Stimulated activated CD8-positive, alpha-beta memory T cell treated with anti-CD3 and anti-CD28 coated beads, Interleukin-15, amount 100 ng/mL, for 24 hours (primary cell): Measurements from ENCODE around the gene SET.
"Not testable (repeated sequence)": the region's sequence is repeated elsewhere in the genome, so short reads cannot be mapped to it uniquely, and the experiment has no call there.

Experiments used
- DNase-seq: peaks from one replicate; pipeline ENCODE4 v3.0.0-alpha.2; 2020; ENCODE audit warnings: low read depth

Gene SET, protein sequence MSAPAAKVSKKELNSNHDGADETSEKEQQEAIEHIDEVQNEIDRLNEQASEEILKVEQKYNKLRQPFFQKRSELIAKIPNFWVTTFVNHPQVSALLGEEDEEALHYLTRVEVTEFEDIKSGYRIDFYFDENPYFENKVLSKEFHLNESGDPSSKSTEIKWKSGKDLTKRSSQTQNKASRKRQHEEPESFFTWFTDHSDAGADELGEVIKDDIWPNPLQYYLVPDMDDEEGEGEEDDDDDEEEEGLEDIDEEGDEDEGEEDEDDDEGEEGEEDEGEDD

DNA sequence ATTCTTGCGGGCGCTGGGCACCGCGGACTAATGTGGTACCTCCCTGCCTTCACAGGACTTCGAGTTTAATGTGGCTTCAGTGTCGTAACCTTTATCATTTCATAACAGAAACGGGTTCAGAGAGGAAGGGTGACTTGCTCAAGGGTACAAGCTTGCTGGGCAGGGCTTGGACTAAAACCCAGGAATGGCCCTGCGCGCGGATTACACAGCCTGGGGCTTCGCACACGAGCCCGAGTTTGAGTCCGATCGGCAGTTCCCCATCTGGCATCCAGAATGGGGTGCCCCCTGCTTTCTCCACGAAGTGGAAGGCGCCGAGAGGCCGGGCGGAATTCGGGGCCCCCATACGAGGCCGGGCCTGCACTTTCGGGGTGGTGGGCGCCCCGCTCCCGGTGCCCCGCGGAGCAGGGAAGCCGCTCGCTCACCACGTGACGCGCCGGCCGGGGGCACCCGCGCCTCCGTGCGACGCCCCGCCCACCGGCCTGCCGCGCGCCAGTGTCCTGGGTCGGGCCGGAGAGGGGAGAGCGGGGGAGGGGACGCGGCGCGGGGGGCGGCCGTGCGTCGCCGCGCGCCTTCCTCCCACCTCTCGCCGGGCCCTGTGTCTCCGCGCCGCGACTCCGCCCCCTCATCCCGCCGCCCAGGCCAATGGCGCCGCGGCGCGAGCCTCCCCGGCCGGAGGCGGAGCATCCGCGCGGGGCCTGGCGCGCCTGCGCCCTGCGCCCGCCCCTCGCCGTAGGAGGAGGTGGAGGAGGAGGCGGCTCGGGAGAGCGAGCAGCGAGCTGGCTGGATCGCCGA, at the start of gene SET:
Gene SET, plus strand, starts transcription at position 722 of the 792 bp plus-strand sequence. CDS start 361 bp downstream, outside the sequence.
- DNase-seq, result peak; percentile 84

DNA sequence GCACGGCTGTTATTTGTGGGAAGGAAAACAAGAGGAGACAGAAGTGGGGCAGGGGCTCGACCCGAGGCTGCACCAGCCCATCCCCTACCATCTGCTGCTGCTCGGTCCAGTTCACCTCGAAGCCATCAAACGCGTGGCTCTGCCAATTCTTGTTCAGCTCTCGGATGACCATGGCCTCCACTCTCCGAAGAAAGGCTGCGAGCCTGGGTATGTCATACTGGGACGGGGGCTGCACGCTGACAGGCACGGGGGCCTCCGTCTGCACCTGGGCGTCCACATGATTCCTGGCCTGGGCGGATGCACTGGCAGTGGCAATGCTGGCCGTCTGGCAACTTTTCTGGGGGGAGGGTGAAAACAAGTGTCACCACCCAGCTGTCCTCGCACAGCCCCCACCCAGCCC, 48.4 kb upstream of the SET start:
- no peak for DNase-seq

DNA sequence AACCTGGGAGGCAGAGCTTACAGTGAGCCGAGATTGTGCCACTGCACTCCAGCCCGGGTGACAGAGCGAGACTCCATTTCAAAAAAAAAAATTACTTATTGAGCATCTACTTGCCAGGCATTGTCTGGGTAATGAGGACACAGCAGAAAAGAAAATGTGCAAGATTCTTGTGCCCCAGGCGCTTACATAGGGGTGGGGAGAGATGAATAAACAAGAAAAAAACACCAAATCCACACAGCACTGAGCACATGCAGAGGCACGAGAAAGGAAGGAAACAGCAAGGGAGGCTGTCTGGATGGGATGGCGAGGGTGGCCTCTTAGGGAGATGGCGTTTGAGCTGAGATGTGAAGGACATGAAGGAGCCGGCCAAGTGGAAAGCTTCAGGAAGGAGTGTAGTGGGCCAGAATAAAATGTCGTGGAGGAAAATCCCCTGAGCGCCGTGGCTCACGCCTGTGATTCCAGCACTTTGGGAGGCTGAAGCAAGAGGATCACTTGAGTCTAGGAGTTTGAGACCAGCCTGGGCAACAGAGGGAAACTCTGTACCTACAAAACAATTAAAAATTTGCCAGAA, 46.3 kb upstream of the SET start:
- DNase-seq, result no peak

DNA sequence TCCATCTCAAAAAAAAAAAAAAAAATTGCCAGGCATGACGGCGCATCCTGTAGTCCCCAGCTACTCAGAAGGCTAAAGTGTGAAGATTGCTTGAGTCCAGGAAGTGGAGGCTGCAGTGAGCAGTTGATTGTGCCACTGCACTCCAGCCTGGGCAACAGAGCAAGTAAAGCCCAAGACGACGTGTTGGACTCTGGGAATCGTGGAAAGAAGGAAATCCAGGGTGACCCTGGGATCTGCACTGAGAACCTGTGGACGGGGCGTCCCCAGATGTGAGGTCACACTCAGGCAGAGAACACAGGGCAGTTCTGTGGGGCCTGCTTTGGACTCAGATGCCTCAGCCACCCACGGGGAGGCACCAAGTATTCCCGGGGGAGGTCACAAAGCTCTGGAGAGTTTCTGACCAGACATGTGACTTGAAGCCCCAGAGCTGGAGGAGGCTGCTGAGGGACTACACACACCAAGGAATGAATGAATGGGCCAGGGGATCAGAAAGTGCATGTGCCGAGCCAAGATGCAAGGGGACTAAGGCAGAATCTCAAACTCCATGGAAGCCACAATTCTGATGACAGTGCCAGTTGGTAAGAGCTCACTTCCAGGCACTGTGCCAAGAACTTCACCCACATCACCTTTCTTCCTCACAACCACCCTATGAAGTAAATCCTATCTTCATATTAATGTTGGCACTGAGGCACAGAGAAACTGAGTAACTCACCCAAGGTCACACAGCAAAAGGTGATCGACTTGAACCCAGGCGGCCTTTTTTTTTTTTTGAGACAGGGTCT, 45.3 kb upstream of the SET start:
- DNase-seq, result no peak

DNA sequence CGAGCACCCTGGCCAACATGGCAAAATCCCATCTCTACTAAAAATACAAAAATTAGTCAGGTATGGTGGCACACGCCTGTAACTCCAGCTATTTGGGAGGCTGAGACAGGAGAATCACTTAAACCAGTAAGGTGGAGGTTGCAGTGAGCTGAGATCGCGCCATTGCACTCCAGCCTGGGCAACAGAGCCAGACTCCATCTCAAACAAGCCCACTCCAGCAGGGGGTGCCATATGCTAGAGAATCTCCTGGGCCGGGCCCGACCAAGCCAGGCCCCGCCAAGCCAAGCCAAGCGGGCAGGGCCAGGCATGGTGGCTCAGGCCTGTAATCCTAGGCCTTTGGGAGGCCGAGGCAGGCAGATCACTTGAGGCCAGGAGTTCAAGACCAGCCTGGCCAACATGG, 40.8 kb upstream of the SET start:
- DNase-seq, result peak; percentile 21

DNA sequence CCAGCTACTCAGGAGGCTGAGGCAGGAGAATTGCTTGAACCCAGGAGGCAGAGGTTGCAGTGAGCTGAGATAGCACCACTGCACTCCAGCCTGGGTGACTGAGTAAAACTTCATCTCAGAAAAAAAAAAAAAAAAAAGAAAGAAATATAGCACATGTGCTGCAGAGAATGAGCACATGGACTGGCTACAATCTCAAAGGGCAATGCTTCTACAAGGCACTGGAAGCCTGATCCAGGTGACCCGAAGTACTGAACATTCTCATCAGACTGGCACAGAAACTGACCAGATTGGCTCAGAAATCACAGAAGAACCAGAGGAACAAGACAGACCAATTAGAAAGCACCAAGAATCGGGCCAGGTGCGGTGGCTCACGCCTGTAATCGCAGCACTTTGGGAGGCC, 37.2 kb upstream of the SET start:
- DNase-seq, result no peak

DNA sequence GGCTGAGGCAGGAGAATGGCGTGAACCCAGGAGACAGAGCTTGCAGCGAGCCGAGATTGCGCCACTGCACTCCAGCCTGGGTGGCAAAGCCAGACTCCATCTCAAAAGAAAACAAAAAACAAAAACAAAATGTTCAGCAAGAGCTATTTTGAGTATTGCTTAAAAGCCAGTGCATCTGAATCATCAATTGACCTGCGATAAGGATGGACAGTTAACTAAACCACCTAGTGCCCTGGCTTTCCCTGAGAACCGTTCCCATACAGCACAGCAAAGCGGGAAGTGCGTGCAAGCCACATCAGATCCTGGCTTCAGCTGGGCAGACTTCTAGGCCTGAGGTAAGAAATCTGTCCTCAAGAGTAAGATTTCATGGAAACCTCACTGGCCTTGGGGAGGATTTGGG, 35.1 kb upstream of the SET start:
- DNase-seq, result no peak

DNA sequence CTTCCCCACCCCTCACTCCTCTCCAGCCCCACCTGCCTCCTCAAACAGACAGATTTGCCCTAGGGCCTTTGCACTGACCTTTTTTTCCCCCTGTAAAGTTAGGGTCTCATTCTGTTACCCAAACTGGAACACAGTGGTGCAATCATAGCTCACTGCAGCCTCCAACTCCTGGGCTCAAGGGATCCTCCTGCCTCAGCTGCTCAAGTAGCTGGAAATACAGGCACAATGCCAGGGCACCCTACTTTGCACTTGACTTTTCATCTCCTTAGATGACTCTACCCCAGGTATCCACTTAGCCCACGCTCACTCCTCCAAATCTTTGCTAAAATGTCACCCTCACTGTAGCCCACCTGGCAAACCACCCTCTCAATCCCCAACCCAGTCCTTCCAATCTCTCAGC, 34.5 kb upstream of the SET start:
- no peak for DNase-seq

DNA sequence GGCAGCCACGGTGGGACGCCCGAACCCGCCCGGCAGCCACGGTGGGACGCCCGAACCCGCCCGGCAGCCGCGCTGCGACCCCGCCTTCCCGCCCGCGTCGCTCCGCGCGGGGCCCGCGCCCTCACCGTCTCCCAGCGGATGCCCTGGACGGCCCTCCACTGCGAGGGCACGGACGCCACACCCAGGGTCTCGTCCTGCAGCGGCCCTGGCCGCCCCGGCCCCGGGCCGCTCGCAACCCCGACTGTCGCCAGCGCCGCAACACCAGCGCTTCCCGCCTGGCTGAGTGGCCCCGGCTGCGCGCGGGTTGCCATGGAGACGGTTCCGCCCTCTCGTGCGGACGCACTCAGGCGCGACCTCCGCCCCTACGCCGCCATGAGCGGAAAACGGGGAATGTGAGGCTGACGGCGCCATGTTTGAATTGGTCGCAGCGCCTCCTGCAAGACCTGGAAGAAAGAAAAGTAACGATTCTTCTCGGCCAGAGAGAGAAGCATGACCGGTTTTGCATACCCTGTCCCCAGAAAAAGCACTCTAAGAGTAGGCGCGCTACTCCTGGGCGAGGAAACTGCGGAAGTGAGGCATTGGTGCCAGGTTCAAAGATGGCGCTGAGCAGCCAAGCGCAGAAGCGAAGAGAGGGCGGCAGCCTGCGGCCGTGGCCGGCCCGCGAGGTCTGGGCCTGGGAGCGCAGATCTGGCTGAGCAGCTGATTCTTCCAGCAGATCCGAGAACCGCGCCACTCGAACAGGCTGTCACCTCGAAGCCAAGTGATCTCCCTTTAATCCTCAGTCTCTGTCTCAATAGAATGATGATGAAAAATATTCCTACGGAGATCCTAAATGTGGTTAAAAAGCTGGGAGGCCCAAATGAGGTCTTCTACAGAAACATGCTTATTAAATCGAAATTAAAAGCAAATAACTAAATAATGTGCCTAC, 32.3 kb upstream of the SET start, which contains the start of gene DYNC2I2:
Gene DYNC2I2, minus strand, starts transcription at position 432 of the 928 bp plus-strand sequence. Its CDS starts 121 bp downstream, at position 311.
- DNase-seq, result peak; percentile 96

DNA sequence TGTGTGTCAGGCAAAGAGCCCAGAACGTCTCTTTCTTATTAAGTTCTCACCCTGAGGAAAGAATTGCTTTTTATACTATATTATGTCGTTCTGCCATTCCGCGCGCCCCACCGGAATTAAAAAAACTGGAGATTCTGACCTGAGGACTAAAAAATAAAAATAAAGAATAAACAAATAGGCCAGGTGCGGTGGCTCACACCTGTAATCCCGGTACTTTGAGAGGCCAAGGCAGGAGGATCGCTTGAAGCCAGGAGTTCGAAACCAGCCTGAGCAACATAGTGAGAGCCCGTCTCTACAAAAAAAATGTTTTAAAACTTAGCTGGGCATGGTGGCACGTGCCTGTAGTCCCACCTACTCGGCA, 31.7 kb upstream of the SET start:
- DNase-seq, result no peak

DNA sequence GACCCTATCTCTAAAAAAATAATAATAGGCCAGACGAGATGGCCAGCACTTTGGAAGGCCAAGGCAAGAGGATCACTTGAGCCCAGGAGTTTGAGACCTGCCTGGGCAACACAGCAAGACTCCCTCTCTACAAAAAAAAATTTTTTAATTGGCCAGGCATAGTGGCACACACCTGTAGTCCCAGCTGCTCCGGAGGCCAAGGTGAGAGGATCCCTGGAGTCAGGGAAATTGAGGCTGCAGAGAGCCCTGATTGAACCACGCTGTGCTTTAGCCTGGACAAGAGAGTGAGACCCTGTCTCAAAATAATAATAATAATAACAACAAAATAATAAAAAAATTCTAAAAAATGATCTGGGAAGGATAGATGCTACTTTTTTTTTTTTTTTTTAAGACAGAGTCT, 31.2 kb upstream of the SET start:
- DNase-seq, result no peak

DNA sequence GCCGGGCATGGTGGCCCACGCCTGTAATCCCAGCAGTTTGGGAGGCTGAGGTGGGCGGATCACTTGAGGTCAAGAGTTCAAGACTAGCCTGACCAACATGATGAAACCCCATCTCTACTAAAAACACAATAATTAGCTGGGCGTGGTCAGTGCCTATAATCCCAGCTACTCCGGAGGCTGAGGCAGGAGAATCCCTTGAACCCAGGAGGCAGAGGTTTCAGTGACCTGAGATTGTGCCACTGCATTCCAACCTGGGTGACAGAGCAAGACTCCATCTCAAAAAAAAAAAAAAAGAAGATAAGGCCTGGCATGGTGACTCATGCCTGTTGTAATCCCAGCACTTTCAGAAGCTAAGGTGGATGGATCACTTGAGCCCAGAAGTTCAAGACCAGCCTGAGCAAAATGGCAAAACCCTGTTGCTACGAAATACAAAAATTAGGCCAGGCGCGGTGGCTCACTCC, 22.5 kb upstream of the SET start:
- DNase-seq, result not testable (repeated sequence)

DNA sequence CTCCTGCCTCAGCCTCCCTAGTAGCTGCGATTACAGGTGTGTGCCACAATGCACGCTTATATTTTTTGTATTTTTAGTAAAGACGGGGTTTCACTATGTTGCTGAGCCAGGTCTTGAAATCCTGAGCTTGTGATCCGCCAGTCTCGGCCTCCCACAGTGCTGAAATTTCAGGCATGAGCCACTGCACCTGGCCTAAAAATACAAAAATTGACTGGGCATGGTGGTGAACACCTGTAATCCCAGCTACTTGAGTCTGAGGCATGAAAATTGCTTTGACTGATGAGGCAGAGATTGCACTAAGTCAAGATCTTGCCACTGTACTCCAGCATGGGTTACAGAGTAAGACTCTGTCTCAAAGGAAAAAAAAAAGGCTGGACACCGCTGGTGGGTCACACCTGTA, 19.2 kb upstream of the SET start:
- DNase-seq, result no peak

DNA sequence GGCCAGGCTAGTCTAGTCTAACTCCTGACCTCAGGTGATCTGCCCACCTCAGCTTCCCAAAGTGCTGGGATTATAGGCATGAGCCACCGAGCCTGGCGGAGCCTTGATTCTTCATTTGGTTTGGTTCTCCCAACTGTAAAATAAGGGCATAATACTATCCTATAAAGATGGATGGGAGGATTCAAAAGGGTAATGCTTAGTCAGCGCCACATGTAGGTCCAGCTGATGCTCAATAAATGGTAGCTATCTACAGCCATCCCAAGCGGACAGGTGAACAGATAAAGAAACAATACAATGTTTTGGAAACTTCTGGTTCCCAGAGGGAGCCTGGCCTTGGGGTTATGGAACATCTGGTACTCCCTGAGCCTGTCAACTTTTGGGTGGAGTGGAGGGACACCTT, 13.6 kb upstream of the SET start:
- no peak for DNase-seq

DNA sequence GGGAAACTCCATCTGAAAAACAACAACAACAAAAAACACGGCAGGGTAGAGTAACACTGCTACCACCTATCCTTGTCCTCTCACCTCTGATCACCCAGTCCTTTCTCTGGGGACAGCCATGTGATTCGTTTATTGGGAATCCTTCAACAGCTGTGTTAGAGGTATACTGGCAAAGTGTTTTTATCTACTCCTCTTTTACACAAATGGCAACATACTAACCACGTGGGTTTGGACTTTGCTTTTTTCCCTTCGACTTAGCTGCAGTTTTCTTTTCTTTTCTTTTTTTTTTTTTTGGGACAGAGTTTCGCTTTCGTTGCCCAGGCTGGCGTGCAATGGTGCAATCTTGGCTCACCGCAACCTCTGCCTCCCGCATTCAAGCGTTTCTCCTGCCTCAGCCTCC, 11.2 kb upstream of the SET start:
- no peak for DNase-seq

DNA sequence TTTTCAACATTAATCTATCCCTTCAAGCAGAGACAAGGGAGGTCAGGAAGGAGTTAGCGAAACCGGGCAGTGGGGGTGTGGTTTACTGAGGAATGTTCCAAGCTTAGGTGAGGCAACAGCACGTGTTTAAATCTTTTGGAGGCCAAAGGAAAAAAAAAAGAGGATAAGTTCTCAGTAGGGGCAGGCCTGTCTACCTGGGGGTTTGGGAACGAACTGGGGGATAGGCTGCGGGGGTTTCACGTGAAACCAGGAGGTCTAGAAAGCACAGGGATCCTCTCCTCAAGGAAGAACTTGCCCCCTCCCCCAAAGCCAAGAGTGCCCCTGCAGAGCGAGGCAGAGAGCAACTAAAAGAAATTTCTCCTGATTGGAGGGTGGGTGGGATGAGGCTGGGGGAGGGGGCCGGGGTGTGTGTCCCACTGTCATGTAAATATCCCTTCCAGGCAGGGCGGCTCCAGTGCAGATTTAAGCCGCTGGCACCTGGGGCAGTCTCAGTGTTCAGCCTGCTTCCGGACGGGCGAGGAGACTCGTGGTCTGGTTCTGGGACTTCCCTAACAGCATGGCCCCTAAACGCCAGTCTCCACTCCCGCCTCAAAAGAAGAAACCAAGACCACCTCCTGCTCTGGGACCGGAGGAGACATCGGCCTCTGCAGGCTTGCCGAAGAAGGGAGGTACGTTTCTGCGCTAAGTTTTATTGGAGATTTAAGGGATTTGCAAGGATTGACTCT, 5.5 kb upstream of the SET start:
- no peak for DNase-seq

DNA sequence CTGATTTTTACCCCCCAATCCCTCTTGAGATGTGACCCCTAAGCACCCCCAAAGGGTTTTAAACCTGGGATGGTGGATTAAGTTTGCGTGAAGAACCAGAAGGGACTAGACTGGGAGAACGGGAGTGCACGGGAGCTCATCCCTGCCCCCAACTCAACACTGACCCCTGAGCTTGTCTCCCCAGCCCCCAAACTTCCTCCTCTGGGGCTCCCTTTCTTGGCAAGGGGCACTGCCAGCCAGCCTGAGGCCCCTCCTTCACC, 5.0 kb upstream of the SET start:
- no peak for DNase-seq

DNA sequence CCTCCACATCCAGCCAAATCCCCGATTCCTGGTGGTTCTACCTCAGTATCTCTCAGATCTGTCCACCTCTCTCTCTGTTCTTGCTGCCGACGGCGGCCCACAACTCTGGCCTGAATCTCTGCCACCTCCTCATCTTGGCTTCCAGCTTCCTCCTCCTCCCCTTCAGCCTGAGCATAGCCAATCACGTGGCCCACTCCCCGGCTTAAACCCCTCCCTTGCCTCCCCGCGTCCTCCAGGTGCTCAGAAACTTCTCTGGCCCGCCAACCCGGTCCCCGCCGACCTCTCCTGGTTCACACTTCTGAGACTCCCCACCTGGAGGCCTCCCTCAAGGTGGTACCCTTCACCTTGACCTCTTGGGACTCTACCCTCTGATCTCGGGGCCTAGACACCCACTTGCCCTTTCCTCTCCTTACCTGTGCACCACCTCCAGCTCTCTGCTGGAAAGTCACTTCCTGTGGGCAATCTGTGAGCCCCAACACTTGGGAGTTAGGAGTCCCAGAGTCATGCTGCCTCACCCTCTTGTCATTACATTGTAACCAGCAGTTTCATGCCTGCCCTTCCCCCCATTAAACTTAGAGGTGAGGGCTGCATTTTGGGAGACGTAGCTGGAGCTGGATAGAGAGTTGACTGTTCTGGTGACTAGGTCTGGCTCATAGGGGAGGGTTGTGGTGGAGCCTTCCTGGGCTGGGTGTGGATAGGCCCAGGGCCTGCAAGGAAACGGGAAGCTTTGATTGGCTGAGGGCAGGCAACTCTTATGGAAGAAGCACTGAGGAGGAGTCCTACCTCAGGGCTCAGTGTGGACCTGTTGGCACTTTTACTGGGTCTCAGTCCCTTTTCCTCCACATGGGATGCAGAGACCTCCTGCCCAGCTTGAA, 4.5 kb upstream of the SET start:
- peak; percentile 40 for DNase-seq

DNA sequence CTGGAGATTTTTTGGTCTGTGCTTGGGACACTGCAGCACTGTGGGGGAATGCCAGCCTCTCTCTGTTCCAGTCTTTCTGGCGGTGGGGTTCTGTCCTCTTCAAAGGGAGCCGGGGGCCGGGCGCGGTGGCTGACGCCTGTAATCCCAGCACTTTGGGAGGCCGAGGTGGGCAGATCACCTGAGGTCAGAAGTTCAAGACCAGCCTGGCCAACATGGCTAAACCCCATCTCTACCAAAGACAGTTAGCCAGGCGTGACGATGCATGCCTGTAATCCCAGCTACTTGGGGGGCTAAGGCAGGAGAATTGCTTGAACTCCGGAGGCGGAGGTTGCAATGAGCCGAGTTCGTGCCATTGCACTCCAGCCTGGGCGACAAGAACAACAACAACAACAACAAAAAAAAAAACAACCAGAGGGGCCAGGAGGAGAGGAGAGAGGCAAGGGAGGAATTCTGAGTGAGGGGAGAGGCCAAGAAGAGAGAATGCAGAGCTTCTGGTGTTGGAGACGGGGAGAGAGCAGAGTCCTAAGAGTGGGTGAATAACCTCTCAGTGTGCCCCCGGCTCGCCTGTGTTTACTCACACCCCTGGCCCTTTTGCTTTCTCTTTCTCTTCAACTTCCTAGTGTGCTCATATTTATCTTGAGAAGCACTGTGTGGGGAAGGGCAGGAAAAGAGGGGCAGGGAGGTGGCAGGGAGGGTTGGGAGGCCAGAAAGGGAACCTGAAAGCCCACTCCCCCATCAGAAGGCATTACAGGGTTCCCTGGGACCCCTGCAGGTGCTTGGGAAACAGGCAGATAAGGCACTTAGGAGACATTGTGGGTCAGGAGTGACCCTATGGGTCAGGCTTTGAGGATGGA, 3.2 kb upstream of the SET start:
- DNase-seq, result no peak
